Neuronal stem cell (in vitro differentiated cells): Measurements from ENCODE around the gene UGT1A10.

Experiments used
- DNase-seq: peaks from one replicate; pipeline ENCODE4 v3.0.0-alpha.2; 2013; ENCODE audit warnings: low spot score
- H2AFZ ChIP-seq: one replicate; pipeline ENCODE4 v1.6.1; 2013; ENCODE audit warnings: mild to moderate bottlenecking, low read length, inconsistent platforms
- H2AK5ac ChIP-seq: 2 replicates; pipeline ENCODE4 v1.6.1; 2013; ENCODE audit warnings: low read depth, mild to moderate bottlenecking, inconsistent platforms, low read length, moderate library complexity, mixed read lengths
- H2BK120ac ChIP-seq: 2 replicates; pipeline ENCODE4 v1.6.1; 2013; ENCODE audit warnings: low read depth, mild to moderate bottlenecking, inconsistent platforms, low read length, moderate library complexity, mixed read lengths
- H2BK12ac ChIP-seq: one replicate; pipeline ENCODE4 v1.6.1; 2013; ENCODE audit warnings: low read length, inconsistent platforms
- H2BK15ac ChIP-seq: 2 replicates; pipeline ENCODE4 v1.6.1; 2013; ENCODE audit warnings: mild to moderate bottlenecking, low read length, inconsistent platforms, mixed read lengths
- H2BK5ac ChIP-seq: one replicate; pipeline ENCODE4 v1.6.1; 2013; ENCODE audit warnings: inconsistent platforms, mild to moderate bottlenecking, low read length, moderate library complexity
- H3K14ac ChIP-seq: one replicate; pipeline ENCODE4 v1.6.1; 2013; ENCODE audit warnings: low read length, inconsistent platforms
- H3K18ac ChIP-seq: 2 replicates; pipeline ENCODE4 v1.6.1; 2013; ENCODE audit warnings: low read length, inconsistent platforms
- H3K23ac ChIP-seq: 2 replicates; pipeline ENCODE4 v1.6.1; 2013; ENCODE audit warnings: low read depth, mild to moderate bottlenecking, mixed read lengths, low read length, inconsistent platforms; ENCODE audit not compliant: poor library complexity
- H3K27ac ChIP-seq: replicated peaks from 3 replicates; pipeline ENCODE4 v1.5.1; 2013; ENCODE audit warnings: low read length, inconsistent platforms
- H3K27me3 ChIP-seq, 3 experiments: 2 replicates each; pipeline ENCODE4 v1.6.1; 2013; ENCODE audit warnings: low read length in 3 of 3, mild to moderate bottlenecking in 2 of 3, inconsistent platforms in 1 of 3, low read depth in 1 of 3, mixed read lengths in 1 of 3, moderate library complexity in 1 of 3; ENCODE audit not compliant: control insufficient read depth in 3 of 3, insufficient read depth in 3 of 3
- H3K36me3 ChIP-seq, 2 donors: replicated peaks in 1 of 2; 2 replicates each; pipeline ENCODE4 v1.6.1; 2013; ENCODE audit warnings: low read length in 2 of 2; ENCODE audit not compliant: control insufficient read depth in 2 of 2, insufficient read depth in 2 of 2
- H3K4ac ChIP-seq: 2 replicates; pipeline ENCODE4 v1.6.1; 2013; ENCODE audit warnings: inconsistent platforms, mild to moderate bottlenecking, low read length, moderate library complexity
- H3K4me1 ChIP-seq, 2 donors: 1 replicate in 1 of 2; 2 replicates in 1 of 2; pipeline ENCODE4 v1.6.1; 2013; ENCODE audit warnings: low read length in 2 of 2, low read depth in 1 of 2; ENCODE audit not compliant: control insufficient read depth in 2 of 2, insufficient read depth in 1 of 2
- H3K4me2 ChIP-seq: one replicate; pipeline ENCODE4 v1.6.1; 2013; ENCODE audit warnings: mild to moderate bottlenecking, low read length, inconsistent platforms; ENCODE audit not compliant: insufficient read depth, poor library complexity, severe bottlenecking
- H3K4me3 ChIP-seq, 2 donors: 2 replicates each; pipeline ENCODE4 v1.5.1; 2013; ENCODE audit warnings: low read length in 2 of 2, mild to moderate bottlenecking in 2 of 2, inconsistent platforms in 1 of 2, moderate library complexity in 1 of 2
- H3K79me1 ChIP-seq: one replicate; pipeline ENCODE4 v1.6.1; 2013; ENCODE audit warnings: low read depth, mild to moderate bottlenecking, inconsistent platforms, low read length, moderate library complexity
- H3K9ac ChIP-seq: one replicate; pipeline ENCODE4 v1.6.1; 2013; ENCODE audit warnings: mild to moderate bottlenecking, low read depth, low read length, inconsistent platforms; ENCODE audit not compliant: poor library complexity
- H3K9me3 ChIP-seq, 2 donors: replicated peaks in 1 of 2; 2 replicates each; pipeline versions ENCODE3 to v1.6.1; 2013; ENCODE audit warnings: low read length in 2 of 2, mild to moderate bottlenecking in 2 of 2, inconsistent platforms in 1 of 2, low read depth in 1 of 2, mixed read lengths in 1 of 2, moderate library complexity in 1 of 2; ENCODE audit not compliant: control insufficient read depth in 2 of 2, insufficient read depth in 1 of 2
- H4K8ac ChIP-seq: one replicate; pipeline ENCODE4 v1.6.1; 2013; ENCODE audit warnings: low read depth, mild to moderate bottlenecking, inconsistent platforms, low read length, moderate library complexity
- H4K91ac ChIP-seq: one replicate; pipeline ENCODE4 v1.6.1; 2013; ENCODE audit warnings: low read length, low read depth, mild to moderate bottlenecking, inconsistent platforms; ENCODE audit not compliant: poor library complexity
- WGBS, 2 donors: extraction: QIAGEN DNeasy Blood & Tissue Kit; methylation state at CpG; one replicate each; pipeline ENCODE4 v1.1.7; 2013; ENCODE audit warnings: missing lambda C conversion rate in 2 of 2, mixed read lengths in 1 of 2; ENCODE audit not compliant: insufficient read length in 2 of 2, insufficient replicate concordance in 1 of 2; ENCODE audit errors: extremely low coverage in 2 of 2; 5-methylcytosine and 5-hydroxymethylcytosine counted together

Gene UGT1A10

GRCh38 chr2:233597522-233597921 lies 38.7 kb upstream of the UGT1A10 start:
- H3K4me2 ChIP-seq = no peak overlapping the region
- DNase-seq = no peak
- no peaks in the 10 kb centered on the region for H3K79me1 ChIP-seq
- no CpG with 5 or more reads among the region's 1 CpG for WGBS, 2 donors
- no peak overlapping the region for H2AFZ ChIP-seq
- no peak overlapping the region for H3K14ac ChIP-seq
- H3K27ac ChIP-seq = no peak overlapping the region
- H3K18ac ChIP-seq = no peak overlapping the region
- H2BK120ac ChIP-seq = no peak overlapping the region
- no peak overlapping the region for H4K91ac ChIP-seq
- peaks cover 0 to 2% of the 10 kb centered on the region in 2 donors for H3K9me3 ChIP-seq
- H3K4ac ChIP-seq = no peak overlapping the region
- H3K36me3 ChIP-seq = no peaks in the 10 kb centered on the region
- no peak overlapping the region for H3K9ac ChIP-seq
- H2BK15ac ChIP-seq = no peak overlapping the region
- no peak overlapping the region for H3K4me3 ChIP-seq
- no peak overlapping the region for H4K8ac ChIP-seq
- no peak overlapping the region for H2BK5ac ChIP-seq
- no peak overlapping the region for H2AK5ac ChIP-seq
- H3K27me3 ChIP-seq = peaks cover 0 to 3% (median 0%) of the 10 kb centered on the region in 3 experiments
- H2BK12ac ChIP-seq = no peak overlapping the region
- H3K23ac ChIP-seq = no peak overlapping the region
- H3K4me1 ChIP-seq = no peaks in the 10 kb centered on the region

GRCh38 chr2:233598952-233599351 lies 37.3 kb upstream of the UGT1A10 start:
- no peak overlapping the region for H3K23ac ChIP-seq
- no CpG with 5 or more reads among the region's 3 CpGs for WGBS, 2 donors
- H4K91ac ChIP-seq = no peak overlapping the region

GRCh38 chr2:233600386-233600785 lies 35.9 kb upstream of the UGT1A10 start:
- H2BK5ac ChIP-seq = no peak overlapping the region
- no peak overlapping the region for H2BK15ac ChIP-seq
- H3K4me1 ChIP-seq = no peaks in the 10 kb centered on the region
- no peak overlapping the region for H3K9ac ChIP-seq
- no peak overlapping the region for H2BK120ac ChIP-seq
- H2BK12ac ChIP-seq = no peak overlapping the region
- H3K23ac ChIP-seq = no peak overlapping the region
- no peak overlapping the region for H3K14ac ChIP-seq
- no peak overlapping the region for H3K4me3 ChIP-seq
- H4K8ac ChIP-seq = no peak overlapping the region
- H3K18ac ChIP-seq = no peak overlapping the region
- H3K36me3 ChIP-seq = no peaks in the 10 kb centered on the region
- H3K4ac ChIP-seq = no peak overlapping the region
- peaks cover 0 to 3% (median 0%) of the 10 kb centered on the region in 3 experiments for H3K27me3 ChIP-seq
- H3K9me3 ChIP-seq = peaks cover 0 to 2% of the 10 kb centered on the region in 2 donors
- no peak overlapping the region for H2AFZ ChIP-seq
- no peak overlapping the region for H2AK5ac ChIP-seq
- no CpG with 5 or more reads among the region's 2 CpGs for WGBS, 2 donors
- no peak overlapping the region for H4K91ac ChIP-seq
- DNase-seq = no peak
- H3K79me1 ChIP-seq = no peaks in the 10 kb centered on the region
- H3K4me2 ChIP-seq = no peak overlapping the region
- no peak overlapping the region for H3K27ac ChIP-seq

More at GRCh38 chr2:233598952-233599351, 37.3 kb upstream of the UGT1A10 start:
- no peak overlapping the region for H3K4me3 ChIP-seq
- H2AFZ ChIP-seq = no peak overlapping the region
- H3K4me2 ChIP-seq = no peak overlapping the region
- no peak for DNase-seq
- H2AK5ac ChIP-seq = no peak overlapping the region
- H3K4me1 ChIP-seq = no peaks in the 10 kb centered on the region
- H2BK5ac ChIP-seq = no peak overlapping the region
- no peak overlapping the region for H2BK12ac ChIP-seq
- H4K8ac ChIP-seq = no peak overlapping the region
- H3K27ac ChIP-seq = no peak overlapping the region
- H3K9ac ChIP-seq = no peak overlapping the region
- H3K9me3 ChIP-seq = peaks cover 0 to 2% of the 10 kb centered on the region in 2 donors
- H3K14ac ChIP-seq = no peak overlapping the region
- no peak overlapping the region for H2BK15ac ChIP-seq
- H3K79me1 ChIP-seq = no peaks in the 10 kb centered on the region
- no peak overlapping the region for H3K4ac ChIP-seq
- H2BK120ac ChIP-seq = no peak overlapping the region
- H3K36me3 ChIP-seq = no peaks in the 10 kb centered on the region
- peaks cover 0 to 3% (median 0%) of the 10 kb centered on the region in 3 experiments for H3K27me3 ChIP-seq
- H3K18ac ChIP-seq = no peak overlapping the region

- peaks cover 0 to 2% of the 10 kb centered on the region in 2 donors for H3K9me3 ChIP-seq
- DNase-seq = no peak
- H3K36me3 ChIP-seq = no peaks in the 10 kb centered on the region
- H2BK15ac ChIP-seq = no peak overlapping the region
- H2BK12ac ChIP-seq = no peak overlapping the region
- no peak overlapping the region for H3K14ac ChIP-seq
- H3K4ac ChIP-seq = no peak overlapping the region
- no peak overlapping the region for H3K27ac ChIP-seq
- no peak overlapping the region for H2AK5ac ChIP-seq
- no peak overlapping the region for H3K4me2 ChIP-seq
- H3K18ac ChIP-seq = no peak overlapping the region
- no peak overlapping the region for H3K23ac ChIP-seq
- H3K27me3 ChIP-seq = peaks cover 0 to 3% (median 0%) of the 10 kb centered on the region in 3 experiments
- no peak overlapping the region for H2BK120ac ChIP-seq
- H3K4me3 ChIP-seq = peak overlapping the region in 1 of 2 donors; percentile 4
- H2AFZ ChIP-seq = no peak overlapping the region
- no peak overlapping the region for H3K9ac ChIP-seq
- H3K4me1 ChIP-seq = no peaks in the 10 kb centered on the region
- WGBS, 2 donors = no CpG with 5 or more reads among the region's 1 CpG
- H4K91ac ChIP-seq = no peak overlapping the region
- no peak overlapping the region for H2BK5ac ChIP-seq
- no peak overlapping the region for H4K8ac ChIP-seq
- H3K79me1 ChIP-seq = no peaks in the 10 kb centered on the region
Measured at GRCh38 chr2:233602076-233602475, 34.2 kb upstream of the UGT1A10 start.
